IPS-NIHi11 (cell line): Measurements from ENCODE around the gene CIROP.

Experiments
- DNase-seq: peaks from one replicate; pipeline ENCODE4 v3.0.0; 2012; ENCODE audit warnings: mixed read lengths, low spot score

The CIROP gene

GRCh38 chr14:23051141-23052057 lies 53.4 kb downstream of the CIROP start:
- no peak for DNase-seq
